ENCODE data around the gene RERE. TPM values are rescaled to one million over a fixed set of nuclear protein-coding genes. Genes with fewer than 3 reads are reported as not detected.
A peak's percentile ranks its signal among the peaks of the same experiment; 100 is the strongest.

The RERE gene
- total and polyA plus RNA-seq, 4 donors = 116 to 434 (median 161) TPM

GRCh38 chr1:8347635-8348034, 469.8 kb downstream of the RERE start:
- Histone ChIP-seq H3K27me3 (ENCODE audit: control insufficient read depth, insufficient read depth, low read length) (no peaks in the 10 kb centered on the region), H3K36me3 (ENCODE audit: control insufficient read depth, insufficient read depth, low read length) (peaks cover 65% of the 10 kb centered on the region), H3K4me3 (ENCODE audit: low read depth, low read length) (no peak overlapping the region), H3K27ac (ENCODE audit: low read depth, low read length) (no peak overlapping the region), H3K4me1 (ENCODE audit: control insufficient read depth, insufficient read depth, low read length) (peaks cover 60% of the 10 kb centered on the region), H3K9me3 (ENCODE audit: control insufficient read depth, insufficient read depth, low read length) (no peaks in the 10 kb centered on the region)
- 73% methylated on average over 14 of the region's 15 CpGs for WGBS (ENCODE audit: insufficient coverage)
- DNase-seq (ENCODE audit: low read depth in 4 of 6, low spot score in 6 of 6) = peak in 1 of 6 donors; percentile 8

- Histone ChIP-seq H3K36me3 (ENCODE audit: control insufficient read depth, insufficient read depth, low read length) (peaks cover 58% of the 10 kb centered on the region), H3K4me1 (ENCODE audit: control insufficient read depth, insufficient read depth, low read length) (peaks cover 48% of the 10 kb centered on the region), H3K4me3 (ENCODE audit: low read depth, low read length) (no peak overlapping the region), H3K9me3 (ENCODE audit: control insufficient read depth, insufficient read depth, low read length) (no peaks in the 10 kb centered on the region), H3K27me3 (ENCODE audit: control insufficient read depth, insufficient read depth, low read length) (no peaks in the 10 kb centered on the region), H3K27ac (ENCODE audit: low read depth, low read length) (no peak overlapping the region)
- WGBS (ENCODE audit: insufficient coverage) = 63% methylated on average over 18 of the region's 18 CpGs
- DNase-seq (ENCODE audit: low read depth in 4 of 6, low spot score in 6 of 6) = no peak
Measured at GRCh38 chr1:8345621-8346415, 471.6 kb downstream of the RERE start.

GRCh38 chr1:8344893-8345507, 472.4 kb downstream of the RERE start:
- peaks cover 45% of the 10 kb centered on the region for H3K4me1 ChIP-seq (ENCODE audit: control insufficient read depth, insufficient read depth, low read length)

GRCh38 chr1:8343464-8344001, 473.9 kb downstream of the RERE start:
- peaks cover 65% of the 10 kb centered on the region for H3K36me3 ChIP-seq (ENCODE audit: control insufficient read depth, insufficient read depth, low read length)
- peak overlapping the region; percentile 52 for H3K27ac ChIP-seq (ENCODE audit: low read depth, low read length)
- H3K9me3 ChIP-seq (ENCODE audit: control insufficient read depth, insufficient read depth, low read length) = no peaks in the 10 kb centered on the region
- DNase-seq (ENCODE audit: low read depth in 4 of 6, low spot score in 6 of 6) = peak in 2 of 6 donors; percentile 30 to 72
- no peaks in the 10 kb centered on the region for H3K27me3 ChIP-seq (ENCODE audit: control insufficient read depth, insufficient read depth, low read length)
- peak overlapping the region; percentile 18 for H3K4me3 ChIP-seq (ENCODE audit: low read depth, low read length)
- WGBS (ENCODE audit: insufficient coverage) = 24% methylated on average over 31 of the region's 32 CpGs
- peaks cover 30% of the 10 kb centered on the region for H3K4me1 ChIP-seq (ENCODE audit: control insufficient read depth, insufficient read depth, low read length)

More at GRCh38 chr1:8344893-8345507, 472.4 kb downstream of the RERE start:
- Histone ChIP-seq H3K36me3 (ENCODE audit: control insufficient read depth, insufficient read depth, low read length) (peaks cover 56% of the 10 kb centered on the region), H3K27me3 (ENCODE audit: control insufficient read depth, insufficient read depth, low read length) (no peaks in the 10 kb centered on the region), H3K4me3 (ENCODE audit: low read depth, low read length) (no peak overlapping the region), H3K27ac (ENCODE audit: low read depth, low read length) (no peak overlapping the region), H3K9me3 (ENCODE audit: control insufficient read depth, insufficient read depth, low read length) (no peaks in the 10 kb centered on the region)
- 95% methylated on average over 10 of the region's 10 CpGs for WGBS (ENCODE audit: insufficient coverage)
- DNase-seq (ENCODE audit: low read depth in 4 of 6, low spot score in 6 of 6) = no peak

- Histone ChIP-seq H3K27ac (ENCODE audit: low read depth, low read length) (peak overlapping the region; percentile 52), H3K9me3 (ENCODE audit: control insufficient read depth, insufficient read depth, low read length) (no peaks in the 10 kb centered on the region), H3K4me1 (ENCODE audit: control insufficient read depth, insufficient read depth, low read length) (peaks cover 25% of the 10 kb centered on the region), H3K36me3 (ENCODE audit: control insufficient read depth, insufficient read depth, low read length) (peaks cover 66% of the 10 kb centered on the region), H3K27me3 (ENCODE audit: control insufficient read depth, insufficient read depth, low read length) (no peaks in the 10 kb centered on the region), H3K4me3 (ENCODE audit: low read depth, low read length) (no peak overlapping the region)
- DNase-seq (ENCODE audit: low read depth in 4 of 6, low spot score in 6 of 6) = no peak
- 43% methylated on average over 8 of the region's 11 CpGs for WGBS (ENCODE audit: insufficient coverage)
Measured at GRCh38 chr1:8343044-8343443, 474.4 kb downstream of the RERE start.

GRCh38 chr1:8342325-8342724, 475.1 kb downstream of the RERE start:
- no peak for DNase-seq (ENCODE audit: low read depth in 4 of 6, low spot score in 6 of 6)
- Histone ChIP-seq H3K27me3 (ENCODE audit: control insufficient read depth, insufficient read depth, low read length) (no peaks in the 10 kb centered on the region), H3K27ac (ENCODE audit: low read depth, low read length) (no peak overlapping the region), H3K4me1 (ENCODE audit: control insufficient read depth, insufficient read depth, low read length) (peaks cover 25% of the 10 kb centered on the region), H3K36me3 (ENCODE audit: control insufficient read depth, insufficient read depth, low read length) (peaks cover 70% of the 10 kb centered on the region), H3K9me3 (ENCODE audit: control insufficient read depth, insufficient read depth, low read length) (no peaks in the 10 kb centered on the region), H3K4me3 (ENCODE audit: low read depth, low read length) (no peak overlapping the region)
- 83% methylated on average over 9 of the region's 10 CpGs for WGBS (ENCODE audit: insufficient coverage)

- Histone ChIP-seq H3K9me3 (ENCODE audit: control insufficient read depth, insufficient read depth, low read length) (no peaks in the 10 kb centered on the region), H3K27me3 (ENCODE audit: control insufficient read depth, insufficient read depth, low read length) (no peaks in the 10 kb centered on the region), H3K27ac (ENCODE audit: low read depth, low read length) (no peak overlapping the region), H3K4me1 (ENCODE audit: control insufficient read depth, insufficient read depth, low read length) (peaks cover 16% of the 10 kb centered on the region), H3K36me3 (ENCODE audit: control insufficient read depth, insufficient read depth, low read length) (peaks cover 69% of the 10 kb centered on the region), H3K4me3 (ENCODE audit: low read depth, low read length) (no peak overlapping the region)
- WGBS (ENCODE audit: insufficient coverage) = 100% methylated on average over 4 of the region's 6 CpGs
- no peak for DNase-seq (ENCODE audit: low read depth in 4 of 6, low spot score in 6 of 6)
Measured at GRCh38 chr1:8340448-8340847, 477.0 kb downstream of the RERE start.

- Histone ChIP-seq H3K27ac (ENCODE audit: low read depth, low read length) (no peak overlapping the region), H3K27me3 (ENCODE audit: control insufficient read depth, insufficient read depth, low read length) (no peaks in the 10 kb centered on the region), H3K36me3 (ENCODE audit: control insufficient read depth, insufficient read depth, low read length) (peaks cover 69% of the 10 kb centered on the region), H3K9me3 (ENCODE audit: control insufficient read depth, insufficient read depth, low read length) (no peaks in the 10 kb centered on the region), H3K4me3 (ENCODE audit: low read depth, low read length) (no peak overlapping the region), H3K4me1 (ENCODE audit: control insufficient read depth, insufficient read depth, low read length) (peaks cover 14% of the 10 kb centered on the region)
- WGBS (ENCODE audit: insufficient coverage) = 92% methylated on average over 13 of the region's 13 CpGs
- no peak for DNase-seq (ENCODE audit: low read depth in 4 of 6, low spot score in 6 of 6)
Measured at GRCh38 chr1:8339203-8339600, 478.2 kb downstream of the RERE start.

GRCh38 chr1:8338526-8339202, 478.8 kb downstream of the RERE start:
- 94% methylated on average over 16 of the region's 26 CpGs for WGBS (ENCODE audit: insufficient coverage)

More at GRCh38 chr1:8338526-8339202, 478.8 kb downstream of the RERE start:
- no peaks in the 10 kb centered on the region for H3K27me3 ChIP-seq (ENCODE audit: control insufficient read depth, insufficient read depth, low read length)
- peaks cover 70% of the 10 kb centered on the region for H3K36me3 ChIP-seq (ENCODE audit: control insufficient read depth, insufficient read depth, low read length)
- peaks cover 9% of the 10 kb centered on the region for H3K4me1 ChIP-seq (ENCODE audit: control insufficient read depth, insufficient read depth, low read length)
- no peak for DNase-seq (ENCODE audit: low read depth in 4 of 6, low spot score in 6 of 6)
- no peak overlapping the region for H3K27ac ChIP-seq (ENCODE audit: low read depth, low read length)
- H3K4me3 ChIP-seq (ENCODE audit: low read depth, low read length) = no peak overlapping the region
- H3K9me3 ChIP-seq (ENCODE audit: control insufficient read depth, insufficient read depth, low read length) = no peaks in the 10 kb centered on the region
